Ectodermal cell (in vitro differentiated cells): ENCODE measurements around the gene KCNS1.

ENCODE experiments used
- H3K27ac ChIP-seq: 2 replicates; pipeline ENCODE4 v1.7.0; 2013; ENCODE audit warnings: mild to moderate bottlenecking, low read depth, low read length; ENCODE audit not compliant: insufficient read depth, poor library complexity, severe bottlenecking
- H3K27me3 ChIP-seq: 2 replicates; pipeline ENCODE4 v1.7.0; 2013; ENCODE audit warnings: mild to moderate bottlenecking, low read length; ENCODE audit not compliant: insufficient read depth, control insufficient read depth, poor library complexity, severe bottlenecking
- H3K36me3 ChIP-seq: one replicate; pipeline ENCODE4 v1.7.0; 2013; ENCODE audit warnings: low read length; ENCODE audit not compliant: control insufficient read depth, insufficient read depth
- H3K4me1 ChIP-seq: one replicate; pipeline ENCODE4 v1.7.0; 2013; ENCODE audit warnings: low read length; ENCODE audit not compliant: control insufficient read depth, insufficient read depth
- H3K4me3 ChIP-seq: 2 replicates; pipeline ENCODE4 v1.7.0; 2013; ENCODE audit warnings: low read depth, low read length, control low read depth; ENCODE audit not compliant: insufficient read depth
- H3K9me3 ChIP-seq: 2 replicates; pipeline ENCODE4 v1.7.0; 2013; ENCODE audit warnings: mild to moderate bottlenecking, low read length, moderate library complexity; ENCODE audit not compliant: control insufficient read depth
- WGBS, 2 experiments: methylation state at CpG; one replicate each; pipeline ENCODE4 v1.1.7; 2013; ENCODE audit warnings: missing lambda C conversion rate in 2 of 2; 5-methylcytosine and 5-hydroxymethylcytosine counted together

Gene KCNS1

DNA sequence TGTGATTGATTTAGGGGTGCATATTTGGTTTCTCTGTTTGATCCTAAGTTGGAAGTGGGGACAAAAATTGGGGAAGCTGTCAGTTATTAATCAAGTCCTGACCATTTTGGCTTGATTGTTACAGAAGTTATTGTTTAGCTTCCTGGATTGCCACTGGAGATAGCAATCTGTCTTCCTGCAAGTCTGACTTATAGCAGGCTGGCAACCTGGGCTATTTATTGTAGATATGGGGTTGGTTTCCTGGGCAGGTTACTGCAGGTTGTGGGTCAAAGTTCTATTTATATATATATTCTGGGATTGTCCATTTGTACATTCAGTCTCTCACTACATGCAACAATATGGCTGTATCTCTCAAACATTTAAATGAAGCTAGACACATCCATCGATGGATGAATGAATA is 17.8 kb downstream of the KCNS1 start:
- 100% methylated on average over 1 of the region's 1 CpG for WGBS, 2 experiments
- Histone ChIP-seq H3K27me3 (no peaks in the 10 kb centered on the region), H3K27ac (no peak overlapping the region), H3K9me3 (no peaks in the 10 kb centered on the region), H3K4me3 (no peak overlapping the region), H3K4me1 (no peaks in the 10 kb centered on the region), H3K36me3 (peaks cover 23% of the 10 kb centered on the region)

DNA sequence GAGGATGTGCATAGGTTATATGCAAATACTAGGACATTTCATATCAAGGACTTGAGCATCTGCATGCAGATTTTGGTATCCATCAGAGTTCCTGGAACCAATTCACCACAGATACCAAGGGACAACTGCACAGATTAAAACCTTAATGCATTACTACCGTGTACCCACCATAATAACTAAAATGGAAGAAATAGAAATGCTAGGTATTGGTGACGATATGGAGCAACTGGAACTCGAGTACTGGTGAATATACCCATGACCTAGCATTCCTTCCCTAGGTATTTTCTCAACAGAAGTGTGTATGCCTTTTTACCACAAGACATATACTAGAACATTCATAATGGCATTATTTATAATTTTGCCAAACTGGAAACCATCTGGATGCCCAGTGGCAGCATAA is 18.5 kb downstream of the KCNS1 start:
- no peaks in the 10 kb centered on the region for H3K9me3 ChIP-seq
- 92 to 93% methylated on average over 2 to 3 of the region's 3 CpGs for WGBS, 2 experiments

DNA sequence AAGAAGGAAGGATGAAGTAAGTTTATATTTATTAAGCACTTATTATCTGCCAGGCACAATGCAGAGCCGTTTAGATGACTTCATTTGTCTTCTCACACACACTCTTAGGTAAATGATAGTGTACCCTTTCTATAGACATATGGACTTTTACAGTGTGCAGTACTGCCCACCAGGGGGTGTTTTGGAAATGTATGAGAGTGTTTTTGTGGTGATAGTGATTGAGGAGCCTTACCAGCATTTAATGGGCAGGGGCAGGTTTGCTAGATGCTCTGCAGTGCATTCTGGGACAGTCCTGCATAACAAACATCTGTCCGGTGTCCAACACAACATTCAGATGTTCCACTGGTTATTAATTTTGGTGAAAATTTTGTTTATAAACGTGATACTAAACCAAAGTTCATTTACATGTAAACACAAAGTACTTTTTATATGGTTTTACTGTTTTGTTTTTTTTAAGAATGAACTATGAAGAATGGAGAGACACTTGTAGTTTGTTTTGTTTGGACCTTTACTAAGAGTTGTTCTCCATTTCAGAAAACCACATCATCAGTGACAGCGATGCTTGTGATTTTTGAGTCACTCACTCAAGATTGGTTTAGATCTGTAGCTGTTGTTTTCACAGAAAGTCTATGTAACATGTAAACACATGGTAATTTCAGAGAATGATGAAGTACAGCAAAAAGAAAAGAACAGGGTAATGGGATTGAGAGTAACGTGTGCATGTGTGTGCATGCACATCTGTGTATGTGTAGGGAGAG is 19.9 kb downstream of the KCNS1 start:
- H3K27ac ChIP-seq: no peak overlapping the region
- no peaks in the 10 kb centered on the region for H3K9me3 ChIP-seq
- H3K36me3 ChIP-seq: peaks cover 23% of the 10 kb centered on the region
- H3K4me1 ChIP-seq: no peaks in the 10 kb centered on the region
- H3K27me3 ChIP-seq: no peaks in the 10 kb centered on the region
- H3K4me3 ChIP-seq: no peak overlapping the region
- WGBS, 2 experiments: 98 to 99% methylated on average over 3 of the region's 5 CpGs

More for the DNA sequence above, 18.5 kb downstream of the KCNS1 start:
- Histone ChIP-seq H3K4me3 (no peak overlapping the region), H3K27me3 (no peaks in the 10 kb centered on the region), H3K4me1 (no peaks in the 10 kb centered on the region), H3K36me3 (peaks cover 23% of the 10 kb centered on the region), H3K27ac (no peak overlapping the region)

DNA sequence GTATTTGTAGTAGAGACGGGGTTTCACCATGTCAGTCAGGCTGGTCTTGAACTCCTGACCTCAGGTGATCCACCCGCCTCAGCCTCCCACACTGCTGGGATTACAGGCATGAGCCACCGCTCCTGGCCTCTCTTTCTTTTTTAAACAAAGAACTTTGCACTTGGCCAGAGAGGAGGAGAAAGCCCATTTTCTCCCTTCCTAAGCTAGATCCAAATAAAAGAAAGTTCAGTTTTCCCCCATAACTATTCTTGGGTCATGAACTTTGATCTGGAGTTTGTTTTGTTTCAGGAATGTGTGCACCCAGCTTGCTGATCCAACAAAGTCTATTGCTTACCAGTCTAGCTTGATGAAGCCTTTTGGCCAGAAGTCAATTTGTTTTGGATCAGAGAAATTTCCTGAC is 23.4 kb downstream of the KCNS1 start:
- Histone ChIP-seq H3K27ac (no peak overlapping the region), H3K9me3 (no peaks in the 10 kb centered on the region), H3K36me3 (peaks cover 16% of the 10 kb centered on the region), H3K4me1 (no peaks in the 10 kb centered on the region), H3K27me3 (no peaks in the 10 kb centered on the region), H3K4me3 (no peak overlapping the region)
- 93 to 96% methylated on average over 3 of the region's 3 CpGs for WGBS, 2 experiments

DNA sequence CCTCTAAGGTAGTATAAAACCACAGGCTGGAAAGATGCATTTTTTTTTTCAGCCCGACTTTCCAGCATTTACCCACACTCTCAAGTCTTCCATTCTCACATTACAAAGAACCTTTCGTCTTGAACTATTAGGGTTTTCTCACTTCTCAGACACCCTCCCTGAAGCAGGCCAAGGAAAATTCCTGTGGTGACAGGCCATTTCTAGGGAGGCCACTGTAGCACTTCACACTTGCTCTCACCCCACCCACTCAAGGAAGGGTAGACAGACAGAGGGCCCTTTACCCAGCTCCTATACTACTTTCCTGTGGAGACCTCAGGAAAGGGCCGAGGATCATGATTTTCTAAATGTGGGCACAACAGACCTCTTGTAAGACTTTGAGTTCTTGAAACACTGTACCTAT is 27.7 kb downstream of the KCNS1 start:
- no peak overlapping the region for H3K4me3 ChIP-seq
- no peaks in the 10 kb centered on the region for H3K4me1 ChIP-seq
- H3K27ac ChIP-seq: no peak overlapping the region

DNA sequence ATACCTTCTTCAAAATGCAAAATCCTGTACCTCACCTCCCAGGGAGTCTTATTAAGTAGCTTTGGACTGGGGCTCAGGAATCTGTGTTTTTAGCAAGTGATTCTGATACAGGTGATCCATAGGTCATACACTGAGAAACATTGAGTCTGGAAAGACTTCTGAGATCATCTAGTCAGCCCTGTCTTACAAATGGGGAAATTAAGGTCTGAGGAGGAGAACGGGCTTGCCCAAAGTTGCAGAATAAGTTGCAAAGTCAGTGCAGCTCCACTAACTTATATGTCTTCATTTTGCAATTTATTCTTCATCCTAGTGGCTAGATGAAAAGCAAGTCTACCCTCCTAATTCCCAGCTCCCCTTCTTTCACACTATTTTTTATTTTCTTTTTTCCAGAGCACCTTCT is 28.9 kb downstream of the KCNS1 start:
- H3K4me1 ChIP-seq: no peaks in the 10 kb centered on the region
- H3K27me3 ChIP-seq: no peaks in the 10 kb centered on the region
- H3K36me3 ChIP-seq: peaks cover 3% of the 10 kb centered on the region
- H3K9me3 ChIP-seq: no peaks in the 10 kb centered on the region
- 97 to 100% methylated on average over 1 of the region's 1 CpG for WGBS, 2 experiments
- no peak overlapping the region for H3K27ac ChIP-seq
- no peak overlapping the region for H3K4me3 ChIP-seq

More for the DNA sequence above, 27.7 kb downstream of the KCNS1 start:
- no peaks in the 10 kb centered on the region for H3K36me3 ChIP-seq
- no peaks in the 10 kb centered on the region for H3K27me3 ChIP-seq
- no peaks in the 10 kb centered on the region for H3K9me3 ChIP-seq
- 93 to 95% methylated on average over 3 of the region's 3 CpGs for WGBS, 2 experiments

DNA sequence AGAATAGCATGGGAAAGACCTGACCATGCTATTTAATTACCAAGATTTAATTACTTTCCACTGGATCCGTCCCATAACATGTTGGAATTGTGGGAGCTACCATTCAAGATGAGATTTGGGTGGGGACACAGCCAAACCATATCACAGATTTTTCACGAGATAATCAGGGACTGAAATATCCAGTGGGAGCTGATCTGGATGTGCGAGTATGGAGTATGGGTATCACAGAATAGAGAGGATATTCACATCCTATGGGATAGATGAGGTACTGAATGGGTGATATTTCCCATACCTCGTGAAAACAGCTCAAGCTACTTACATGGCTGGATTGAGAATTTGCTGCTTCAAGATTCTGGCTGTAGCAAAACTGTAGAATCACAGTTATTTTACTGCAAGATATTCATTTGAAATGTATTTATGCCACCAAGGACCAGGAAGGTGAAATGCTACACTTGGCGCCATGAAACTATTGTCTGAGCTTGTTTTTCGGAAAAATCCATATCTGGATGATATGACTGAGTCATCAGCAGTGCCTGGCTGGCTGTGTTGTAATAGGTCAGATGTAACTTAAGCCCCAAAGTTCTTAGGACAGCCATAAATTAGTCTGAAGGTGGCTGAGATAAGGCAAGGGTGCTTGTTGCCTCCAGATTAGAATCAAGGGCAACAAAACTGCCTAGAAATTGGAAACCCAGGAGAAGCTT is 29.8 kb downstream of the KCNS1 start:
- WGBS, 2 experiments: 96% methylated on average over 6 of the region's 6 CpGs
- Histone ChIP-seq H3K9me3 (no peaks in the 10 kb centered on the region), H3K36me3 (peaks cover 3% of the 10 kb centered on the region), H3K4me1 (no peaks in the 10 kb centered on the region), H3K27ac (no peak overlapping the region), H3K4me3 (no peak overlapping the region), H3K27me3 (no peaks in the 10 kb centered on the region)

DNA sequence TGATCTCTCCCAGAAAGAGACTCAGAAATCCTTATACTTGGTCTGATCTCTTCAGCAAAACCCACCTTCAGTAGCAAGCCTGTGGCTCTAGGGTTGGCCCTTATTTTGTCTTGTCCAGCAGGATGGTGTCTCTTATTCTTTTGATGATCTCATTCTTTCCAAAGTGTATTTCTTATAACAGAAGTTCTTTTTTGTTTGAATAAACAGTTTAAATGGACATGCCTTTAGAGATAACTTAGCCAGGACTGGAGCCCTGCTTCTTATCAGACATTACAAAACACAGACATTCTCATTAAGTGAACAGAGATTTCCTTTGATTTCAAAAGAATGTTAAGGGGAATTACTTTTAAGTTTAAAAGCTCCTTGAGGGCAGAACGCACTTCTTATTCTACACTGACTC is 31.7 kb downstream of the KCNS1 start:
- Histone ChIP-seq H3K36me3 (peaks cover 3% of the 10 kb centered on the region), H3K4me3 (no peak overlapping the region), H3K4me1 (no peaks in the 10 kb centered on the region), H3K27ac (no peak overlapping the region), H3K27me3 (no peaks in the 10 kb centered on the region), H3K9me3 (no peaks in the 10 kb centered on the region)
- 67% methylated on average over 1 of the region's 1 CpG; no CpG with 5 or more reads in 1 of the 2 experiments for WGBS, 2 experiments

DNA sequence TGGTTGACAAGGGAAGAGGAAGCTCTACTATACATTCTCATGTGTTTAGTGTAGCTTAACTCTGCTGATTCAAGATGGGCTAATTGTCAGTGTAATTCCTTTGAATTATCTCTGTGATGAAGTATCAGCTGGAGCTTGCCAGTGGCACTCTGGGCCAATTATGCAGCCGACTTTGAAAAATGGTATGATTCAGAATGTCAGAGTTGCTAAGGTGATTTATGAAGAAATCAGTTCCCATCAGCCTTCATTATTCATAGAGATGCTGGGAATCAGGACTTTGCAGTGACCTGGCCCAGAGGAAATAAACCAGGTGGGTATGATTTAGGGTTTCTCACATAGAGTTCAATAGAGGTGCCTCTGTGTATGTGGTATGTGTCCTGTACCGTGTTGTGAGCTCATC is 33.4 kb downstream of the KCNS1 start:
- Histone ChIP-seq H3K4me1 (no peaks in the 10 kb centered on the region), H3K36me3 (peaks cover 3% of the 10 kb centered on the region)
- WGBS, 2 experiments: 93 to 98% methylated on average over 1 to 2 of the region's 2 CpGs

DNA sequence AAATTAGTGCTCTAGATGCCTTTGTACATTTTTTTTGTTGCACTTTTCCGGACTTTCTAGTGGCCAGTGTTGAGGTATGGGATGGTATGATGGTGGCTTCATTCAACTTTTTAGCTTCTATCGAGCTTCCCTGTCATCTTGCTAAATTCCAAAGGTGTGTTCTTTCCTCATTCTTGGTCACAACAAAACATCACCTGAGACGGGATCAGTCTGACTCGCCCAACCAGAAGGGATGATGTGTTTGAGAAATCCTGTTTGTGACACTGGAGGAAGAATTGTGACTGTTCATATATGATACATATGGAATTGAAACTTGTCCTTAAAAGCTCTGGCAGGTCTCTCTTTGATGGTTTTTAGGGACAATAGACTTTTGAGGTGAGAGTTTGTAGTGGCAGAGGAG is 33.8 kb downstream of the KCNS1 start:
- peaks cover 3% of the 10 kb centered on the region for H3K36me3 ChIP-seq
- 94 to 96% methylated on average over 4 of the region's 4 CpGs for WGBS, 2 experiments
- H3K4me3 ChIP-seq: no peak overlapping the region
- H3K9me3 ChIP-seq: no peaks in the 10 kb centered on the region
- no peaks in the 10 kb centered on the region for H3K4me1 ChIP-seq
- no peak overlapping the region for H3K27ac ChIP-seq
- H3K27me3 ChIP-seq: no peaks in the 10 kb centered on the region

More for the DNA sequence above, 33.4 kb downstream of the KCNS1 start:
- no peaks in the 10 kb centered on the region for H3K9me3 ChIP-seq
- no peaks in the 10 kb centered on the region for H3K27me3 ChIP-seq
- no peak overlapping the region for H3K4me3 ChIP-seq
- no peak overlapping the region for H3K27ac ChIP-seq
